ENCODE measurements around the gene POU2F1. TPM values are rescaled to one million over a fixed set of nuclear protein-coding genes. Genes with fewer than 3 reads are reported as not detected.

Gene POU2F1
- total and polyA plus RNA-seq, 7 experiments from 2014 or later = 9.1 to 36.6 (median 22.8) TPM

GRCh38 chr1:167293057-167293456 is 72.4 kb downstream of the POU2F1 start:
- Mint-ChIP-seq H3K4me1 (peaks cover 0 to 46% (median 37%) of the 10 kb centered on the region in 7 donors), H3K36me3 (peaks cover 0 to 21% (median 12%) of the 10 kb centered on the region in 5 donors), H3K27me3 (no peaks in the 10 kb centered on the region), H3K27ac (no peak overlapping the region), H3K9me3 (peaks cover 0 to 1% (median 0%) of the 10 kb centered on the region in 11 donors), H3K4me3 (no peak overlapping the region)
- no peaks in the 10 kb centered on the region for H3K9me3 ChIP-seq (ENCODE audit: control insufficient read depth in 2 of 3, low read length in 3 of 3)
- no peak for DNase-seq
- CTCF ChIA-PET = interaction anchor here (0.7 kb wide), 1 partner anchor 998 kb away, joined by 5 read pairs; no protein-coding TSS in a partner anchor
- H3K36me3 ChIP-seq (ENCODE audit: control insufficient read depth in 2 of 3, insufficient read depth in 3 of 3, low read length in 3 of 3) = no peaks in the 10 kb centered on the region
- POLR2A ChIA-PET = no interaction called here
- no peak for ATAC-seq
- intact Hi-C loops (cut with micrococcal nuclease) = no loop called here
- no peaks in the 10 kb centered on the region for H3K4me1 ChIP-seq (ENCODE audit: control insufficient read depth in 2 of 2, insufficient read depth in 2 of 2, low read length in 2 of 2)
- H3K4me3 ChIP-seq (ENCODE audit: low read length) = no peak overlapping the region
- H3K27me3 ChIP-seq (ENCODE audit: control insufficient read depth in 2 of 2, insufficient read depth in 2 of 2, low read length in 2 of 2) = no peaks in the 10 kb centered on the region
- H3K27ac ChIP-seq (ENCODE audit: low read depth, low read length) = no peak overlapping the region

DNA sequence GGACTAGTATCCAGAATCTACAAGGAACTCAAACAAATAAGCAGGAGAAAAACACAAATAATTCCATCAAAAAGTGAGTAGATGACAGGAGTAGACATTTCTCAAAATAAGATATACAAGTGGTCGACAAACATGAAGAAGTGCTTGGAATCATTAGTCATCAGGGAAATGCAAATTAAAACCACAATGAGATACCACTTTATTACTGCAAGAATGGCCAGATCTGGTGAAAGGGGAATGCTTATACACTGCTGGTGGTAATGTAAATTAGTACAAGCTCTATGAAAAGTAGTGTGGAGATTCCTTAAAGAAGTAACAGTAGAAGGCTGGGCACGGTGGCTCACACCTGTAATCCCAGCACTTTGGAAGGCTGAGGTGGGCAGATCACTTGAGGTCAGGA is 73.8 kb downstream of the POU2F1 start:
- no peak for DNase-seq
- no peaks in the 10 kb centered on the region for H3K9me3 ChIP-seq (ENCODE audit: control insufficient read depth in 2 of 3, low read length in 3 of 3)
- ChIA-PET CTCF (no interaction called here), POLR2A (no interaction called here)
- peaks cover 0 to 1% (median 0%) of the 10 kb centered on the region in 11 donors for H3K9me3 Mint-ChIP-seq
- intact Hi-C loops (cut with micrococcal nuclease) = no loop called here
- H3K4me1 ChIP-seq (ENCODE audit: control insufficient read depth in 2 of 2, insufficient read depth in 2 of 2, low read length in 2 of 2) = no peaks in the 10 kb centered on the region
- no peak overlapping the region for H3K4me3 ChIP-seq (ENCODE audit: low read length)
- peaks cover 0 to 21% (median 12%) of the 10 kb centered on the region in 5 donors for H3K36me3 Mint-ChIP-seq
- no peaks in the 10 kb centered on the region for H3K36me3 ChIP-seq (ENCODE audit: control insufficient read depth in 2 of 3, insufficient read depth in 3 of 3, low read length in 3 of 3)
- peaks cover 2 to 40% (median 34%) of the 10 kb centered on the region in 7 donors for H3K4me1 Mint-ChIP-seq
- no peaks in the 10 kb centered on the region for H3K27me3 Mint-ChIP-seq
- H3K27ac ChIP-seq (ENCODE audit: low read depth, low read length) = no peak overlapping the region
- H3K27me3 ChIP-seq (ENCODE audit: control insufficient read depth in 2 of 2, insufficient read depth in 2 of 2, low read length in 2 of 2) = no peaks in the 10 kb centered on the region
- no peak overlapping the region for H3K4me3 Mint-ChIP-seq
- no peak overlapping the region for H3K27ac Mint-ChIP-seq
- ATAC-seq = peak; percentile 54

- H3K4me3 Mint-ChIP-seq = no peak overlapping the region
- ATAC-seq = peak; percentile 64
Observed at GRCh38 chr1:167297222-167298214, 76.8 kb downstream of the POU2F1 start.

DNA sequence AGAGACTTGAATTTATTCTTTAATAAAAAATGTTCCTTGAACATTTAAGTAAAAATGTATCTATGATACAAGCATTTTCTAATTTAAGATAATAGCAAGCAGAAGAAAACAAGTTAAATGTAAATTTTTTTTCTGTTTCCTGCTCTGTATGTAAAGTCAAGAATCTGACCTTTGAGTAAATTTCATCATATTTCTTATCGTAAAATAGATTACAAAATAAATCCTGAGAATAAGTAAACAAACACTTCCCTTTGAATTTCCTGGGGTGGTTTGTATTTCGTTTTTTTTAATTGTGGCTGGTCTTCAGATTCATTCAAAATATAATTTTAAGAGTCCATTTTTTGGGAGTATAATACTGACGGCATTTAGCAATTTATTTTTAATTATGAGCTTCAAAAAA is 77.6 kb downstream of the POU2F1 start:
- H3K9me3 ChIP-seq (ENCODE audit: control insufficient read depth in 2 of 3, low read length in 3 of 3) = no peaks in the 10 kb centered on the region
- no peaks in the 10 kb centered on the region for H3K27me3 ChIP-seq (ENCODE audit: control insufficient read depth in 2 of 2, insufficient read depth in 2 of 2, low read length in 2 of 2)
- CTCF ChIA-PET = interaction anchor here (1.1 kb wide), 1 partner anchor 43 kb away, joined by 3 read pairs; no protein-coding TSS in a partner anchor
- H3K27ac Mint-ChIP-seq = no peak overlapping the region
- H3K4me1 Mint-ChIP-seq = peaks cover 2 to 46% (median 22%) of the 10 kb centered on the region in 7 donors
- POLR2A ChIA-PET = interaction anchor here (0.6 to 0.8 kb wide), 2 partner anchors 10 to 305 kb away, joined by 3 to 11 read pairs; no protein-coding TSS in a partner anchor
- no peaks in the 10 kb centered on the region for H3K27me3 Mint-ChIP-seq
- peaks cover 0 to 1% (median 0%) of the 10 kb centered on the region in 11 donors for H3K9me3 Mint-ChIP-seq
- no peak overlapping the region for H3K27ac ChIP-seq (ENCODE audit: low read depth, low read length)
- H3K4me1 ChIP-seq (ENCODE audit: control insufficient read depth in 2 of 2, insufficient read depth in 2 of 2, low read length in 2 of 2) = no peaks in the 10 kb centered on the region
- H3K36me3 ChIP-seq (ENCODE audit: control insufficient read depth in 2 of 3, insufficient read depth in 3 of 3, low read length in 3 of 3) = no peaks in the 10 kb centered on the region
- no peak overlapping the region for H3K4me3 ChIP-seq (ENCODE audit: low read length)
- DNase-seq = no peak
- no peak overlapping the region for H3K4me3 Mint-ChIP-seq
- ATAC-seq = no peak
- peaks cover 0 to 12% (median 3%) of the 10 kb centered on the region in 5 donors for H3K36me3 Mint-ChIP-seq
- intact Hi-C loops (cut with micrococcal nuclease) = no loop called here

More at GRCh38 chr1:167297222-167298214, 76.8 kb downstream of the POU2F1 start:
- H3K27ac Mint-ChIP-seq = peak overlapping the region in 2 of 9 donors; percentile 8 to 16
- no peak for DNase-seq
- POLR2A ChIA-PET = interaction anchor here (0.8 kb wide), 1 partner anchor 9 kb away, joined by 3 read pairs; no protein-coding TSS in a partner anchor
- Histone ChIP-seq H3K9me3 (ENCODE audit: control insufficient read depth in 2 of 3, low read length in 3 of 3) (no peaks in the 10 kb centered on the region), H3K27ac (ENCODE audit: low read depth, low read length) (no peak overlapping the region), H3K4me3 (ENCODE audit: low read length) (no peak overlapping the region), H3K27me3 (ENCODE audit: control insufficient read depth in 2 of 2, insufficient read depth in 2 of 2, low read length in 2 of 2) (no peaks in the 10 kb centered on the region), H3K36me3 (ENCODE audit: control insufficient read depth in 2 of 3, insufficient read depth in 3 of 3, low read length in 3 of 3) (no peaks in the 10 kb centered on the region), H3K4me1 (ENCODE audit: control insufficient read depth in 2 of 2, insufficient read depth in 2 of 2, low read length in 2 of 2) (no peaks in the 10 kb centered on the region)
- intact Hi-C loops (cut with micrococcal nuclease) = no loop called here
- no peaks in the 10 kb centered on the region for H3K27me3 Mint-ChIP-seq
- peaks cover 2 to 48% (median 23%) of the 10 kb centered on the region in 7 donors for H3K4me1 Mint-ChIP-seq
- CTCF ChIA-PET = interaction anchor here (0.7 to 1.1 kb wide), 2 partner anchors 15 to 44 kb away, joined by 3 read pairs; no protein-coding TSS in a partner anchor
- H3K36me3 Mint-ChIP-seq = peaks cover 0 to 20% (median 11%) of the 10 kb centered on the region in 5 donors
- peaks cover 0 to 1% (median 0%) of the 10 kb centered on the region in 11 donors for H3K9me3 Mint-ChIP-seq

- ChIA-PET CTCF (no interaction called here), POLR2A (no interaction called here)
- Mint-ChIP-seq H3K27ac (no peak overlapping the region), H3K27me3 (no peaks in the 10 kb centered on the region), H3K4me3 (no peak overlapping the region), H3K9me3 (no peaks in the 10 kb centered on the region), H3K36me3 (peaks cover 0 to 16% (median 0%) of the 10 kb centered on the region in 5 donors), H3K4me1 (peaks cover 2 to 47% (median 25%) of the 10 kb centered on the region in 7 donors)
- no peak overlapping the region for H3K4me3 ChIP-seq (ENCODE audit: low read length)
- no peaks in the 10 kb centered on the region for H3K9me3 ChIP-seq (ENCODE audit: control insufficient read depth in 2 of 3, low read length in 3 of 3)
- intact Hi-C loops (cut with micrococcal nuclease) = no loop called here
- H3K27ac ChIP-seq (ENCODE audit: low read depth, low read length) = no peak overlapping the region
- DNase-seq = no peak
- no peaks in the 10 kb centered on the region for H3K4me1 ChIP-seq (ENCODE audit: control insufficient read depth in 2 of 2, insufficient read depth in 2 of 2, low read length in 2 of 2)
- ATAC-seq = no peak
- H3K27me3 ChIP-seq (ENCODE audit: control insufficient read depth in 2 of 2, insufficient read depth in 2 of 2, low read length in 2 of 2) = no peaks in the 10 kb centered on the region
- H3K36me3 ChIP-seq (ENCODE audit: control insufficient read depth in 2 of 3, insufficient read depth in 3 of 3, low read length in 3 of 3) = no peaks in the 10 kb centered on the region
Observed at GRCh38 chr1:167301355-167301754, 80.7 kb downstream of the POU2F1 start.

DNA sequence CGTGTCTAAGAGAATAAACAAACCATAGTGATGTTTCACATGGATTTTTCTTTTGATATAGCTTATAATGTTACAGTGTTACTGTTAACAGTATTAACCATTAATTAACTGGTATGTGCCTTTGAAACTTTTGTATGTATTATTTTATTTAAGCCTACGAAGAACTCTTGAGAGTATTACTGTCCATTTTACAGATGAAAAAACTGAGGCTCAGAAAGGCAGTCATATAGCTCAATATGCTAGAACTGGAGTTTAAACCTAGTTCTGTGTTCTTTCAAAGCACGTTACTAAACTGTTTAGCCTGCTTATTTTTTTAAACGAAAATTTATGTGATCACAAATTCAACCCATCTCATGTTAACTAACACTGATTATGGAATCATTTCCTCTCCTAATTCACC is 83.5 kb downstream of the POU2F1 start:
- ATAC-seq (no peak), DNase-seq (no peak)
- intact Hi-C loops (cut with micrococcal nuclease) = no loop called here
- H3K9me3 ChIP-seq (ENCODE audit: control insufficient read depth in 2 of 3, low read length in 3 of 3) = no peaks in the 10 kb centered on the region
- Mint-ChIP-seq H3K9me3 (no peaks in the 10 kb centered on the region), H3K4me1 (peaks cover 4 to 63% (median 36%) of the 10 kb centered on the region in 7 donors), H3K27me3 (no peaks in the 10 kb centered on the region), H3K4me3 (no peak overlapping the region), H3K27ac (no peak overlapping the region), H3K36me3 (peaks cover 0 to 13% (median 6%) of the 10 kb centered on the region in 5 donors)
- H3K27ac ChIP-seq (ENCODE audit: low read depth, low read length) = no peak overlapping the region
- H3K4me1 ChIP-seq (ENCODE audit: control insufficient read depth in 2 of 2, insufficient read depth in 2 of 2, low read length in 2 of 2) = no peaks in the 10 kb centered on the region
- no peaks in the 10 kb centered on the region for H3K27me3 ChIP-seq (ENCODE audit: control insufficient read depth in 2 of 2, insufficient read depth in 2 of 2, low read length in 2 of 2)
- H3K36me3 ChIP-seq (ENCODE audit: control insufficient read depth in 2 of 3, insufficient read depth in 3 of 3, low read length in 3 of 3) = no peaks in the 10 kb centered on the region
- CTCF ChIA-PET = interaction anchor here (0.6 kb wide), 1 partner anchor 25 kb away, joined by 3 read pairs; no protein-coding TSS in a partner anchor
- no peak overlapping the region for H3K4me3 ChIP-seq (ENCODE audit: low read length)
- POLR2A ChIA-PET = no interaction called here

All from naive thymus-derived CD4-positive, alpha-beta T cell (primary cell).